GM19324 (cell line): ENCODE data around the gene NRIP1.

Experiments used
- ATAC-seq: cut with Tn5 transposase; IDR thresholded peaks from one replicate; pipeline ENCODE4 v1.9.1; 2021; ENCODE audit warnings: mild to moderate bottlenecking, moderate library complexity; ENCODE audit not compliant: unreplicated experiment, low FRiP score

The NRIP1 gene

GRCh38 chr21:14926186-14926585, 138.6 kb downstream of the NRIP1 start:
- ATAC-seq: no peak

- ATAC-seq: no peak
Measured at GRCh38 chr21:14923468-14923867, 141.3 kb downstream of the NRIP1 start.

DNA sequence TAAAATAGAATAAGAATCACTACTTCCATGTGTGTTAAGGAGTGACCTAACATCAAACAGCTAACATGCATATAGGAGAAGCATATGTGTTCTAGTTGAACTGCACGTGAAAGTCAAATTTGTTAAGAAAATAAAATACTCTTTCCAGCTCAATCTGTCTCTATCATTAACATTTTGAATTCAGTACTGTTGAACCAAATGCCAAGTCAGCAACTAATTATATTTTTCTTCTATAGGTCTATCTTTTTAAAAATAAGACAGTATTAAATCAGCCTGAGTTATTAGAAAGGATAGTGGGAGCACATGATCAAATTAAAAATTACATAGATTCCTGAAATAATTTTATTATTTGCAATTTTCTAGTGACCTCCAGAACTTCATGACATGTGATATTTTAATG, 141.8 kb downstream of the NRIP1 start:
- ATAC-seq: no peak

GRCh38 chr21:14918527-14918926, 146.3 kb downstream of the NRIP1 start:
- no peak for ATAC-seq

GRCh38 chr21:14917762-14918161, 147.0 kb downstream of the NRIP1 start:
- no peak for ATAC-seq

GRCh38 chr21:14916676-14917141, 148.1 kb downstream of the NRIP1 start:
- no peak for ATAC-seq

DNA sequence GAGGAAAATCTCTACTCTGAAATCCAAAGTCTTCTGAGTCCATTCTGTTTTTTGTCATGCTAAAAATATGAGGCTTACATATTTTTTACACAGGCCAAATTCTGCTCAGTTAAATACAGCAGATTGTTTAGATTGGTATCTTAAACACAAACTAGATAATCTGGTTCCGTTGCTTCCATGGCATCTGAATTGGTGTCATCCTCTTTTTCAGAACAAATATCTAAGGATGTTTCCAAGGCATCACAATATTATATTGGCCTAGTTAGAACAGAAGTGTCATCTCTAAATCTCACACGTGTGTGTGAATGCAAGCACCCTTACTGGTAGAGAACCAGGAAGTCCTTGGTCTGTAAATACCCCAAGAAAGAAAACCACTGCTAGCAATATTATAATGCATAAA, 151.2 kb downstream of the NRIP1 start:
- no peak for ATAC-seq

- ATAC-seq: no peak
Measured at GRCh38 chr21:14911351-14911750, 153.4 kb downstream of the NRIP1 start.
